Endothelial cell of umbilical vein (primary cell): ENCODE measurements around the gene DNAL1. TPM values are rescaled to one million over a fixed set of nuclear protein-coding genes. Genes with fewer than 3 reads are reported as not detected.

Source experiments
- BruUV-seq: library from RNA; stranded (reverse); fragments of 400-500 nt; replicated peaks from 2 replicates; lab custom pipeline; 2021; lab: Mats Ljungman, UMichigan
- CTCF ChIA-PET: fragments of 300-600, 350-600 bp; sonication (Branson Sonifier 250); formaldehyde crosslinking; loops from one replicate; lab custom pipeline; 2021; ENCODE audit warnings: antibody characterized with exemption, inconsistent platforms; lab: Charles Lee
- POLR2A ChIA-PET: fragments of 300-600, 350-600 bp; sonication (Branson Sonifier 250); formaldehyde crosslinking; loops from one replicate; lab custom pipeline; 2021; ENCODE audit warnings: antibody characterized with exemption, inconsistent platforms; lab: Charles Lee
- DNase-seq: peaks from one replicate; pipeline ENCODE4 v3.0.0-alpha.2; 2011; ENCODE audit warnings: low read depth, low spot score
- FAIRE-seq: peaks from 2 replicates; lab custom pipeline; 2011; peaks lifted over from hg19 to GRCh38; lab: Jason Lieb, UNC
- H2AFZ ChIP-seq: 2 replicates; pipeline ENCODE4 v1.6.0; 2012; ENCODE audit warnings: low read depth, low read length, control low read depth, inconsistent platforms
- H3K27ac ChIP-seq: 2 replicates; pipeline ENCODE4 v1.5.1; 2011; ENCODE audit warnings: low read depth, mild to moderate bottlenecking, control low read depth, low read length, moderate library complexity; ENCODE audit not compliant: insufficient read depth
- H3K27me3 ChIP-seq, 2 experiments: 2 replicates each; pipeline versions ENCODE4 v1.6.0 to v1.6.1; 2011; ENCODE audit warnings: low read length in 2 of 2, mixed read lengths in 1 of 2; ENCODE audit not compliant: control insufficient read depth in 2 of 2, insufficient read depth in 2 of 2
- H3K36me3 ChIP-seq, 2 experiments: 2 replicates in 1 of 2; 3 replicates in 1 of 2; pipeline ENCODE4 v1.5.1; 2011; ENCODE audit warnings: low read length in 2 of 2, mild to moderate bottlenecking in 1 of 2, moderate library complexity in 1 of 2; ENCODE audit not compliant: control insufficient read depth in 2 of 2, insufficient read depth in 2 of 2; ENCODE audit errors: extremely low read depth in 1 of 2
- H3K4me1 ChIP-seq: 3 replicates; pipeline ENCODE4 v1.5.1; 2011; ENCODE audit warnings: mild to moderate bottlenecking, low read length; ENCODE audit not compliant: control insufficient read depth, insufficient read depth; ENCODE audit errors: extremely low read depth
- H3K4me2 ChIP-seq: 2 replicates; pipeline ENCODE4 v1.6.1; 2011; ENCODE audit warnings: low read length, control low read depth, mixed read lengths; ENCODE audit not compliant: insufficient read depth
- H3K4me3 ChIP-seq, 3 experiments: fragments of 200-600 bp in 1 of 3; sonication (generic), shearing (Covaris generic) in 1 of 3; replicated peaks in 1 of 3; 2 replicates each; pipeline ENCODE4 v1.5.1; 2011 to 2016; ENCODE audit warnings: control low read depth in 3 of 3, low read length in 3 of 3, mild to moderate bottlenecking in 2 of 3, inconsistent platforms in 1 of 3, low read depth in 1 of 3, moderate library complexity in 1 of 3; ENCODE audit not compliant: insufficient read depth in 1 of 3
- H3K79me2 ChIP-seq: 2 replicates; pipeline ENCODE4 v1.6.0; 2012; ENCODE audit warnings: low read length, inconsistent platforms; ENCODE audit not compliant: control insufficient read depth, insufficient read depth
- H3K9ac ChIP-seq: replicated peaks from 2 replicates; pipeline ENCODE3; 2011; ENCODE audit warnings: low read length, control low read depth; ENCODE audit not compliant: insufficient read depth; ENCODE audit errors: extremely low read depth
- H3K9me1 ChIP-seq: replicated peaks from 3 replicates; pipeline ENCODE4 v1.6.0; 2011; ENCODE audit warnings: mild to moderate bottlenecking, low read length; ENCODE audit not compliant: control insufficient read depth, insufficient read depth; ENCODE audit errors: extremely low read depth
- H3K9me3 ChIP-seq: replicated peaks from 2 replicates; pipeline ENCODE4 v1.5.1; 2012; ENCODE audit warnings: low read length, inconsistent platforms; ENCODE audit not compliant: control insufficient read depth, insufficient read depth
- H4K20me1 ChIP-seq: replicated peaks from 2 replicates; pipeline ENCODE3; 2011; ENCODE audit warnings: mild to moderate bottlenecking, low read length; ENCODE audit not compliant: control insufficient read depth, insufficient read depth; ENCODE audit errors: extremely low read depth
- CTCF ChIP-seq, 2 donors: IDR thresholded peaks; 1 replicate in 1 of 2; 2 replicates in 1 of 2; pipeline ENCODE4 v1.5.1; 2011; ENCODE audit warnings: low read length in 2 of 2, mild to moderate bottlenecking in 2 of 2, moderate library complexity in 2 of 2, control low read depth in 1 of 2, inconsistent platforms in 1 of 2, low read depth in 1 of 2; ENCODE audit not compliant: insufficient read depth in 1 of 2; ENCODE audit errors: extremely low read depth in 1 of 2
- EZH2 ChIP-seq: IDR thresholded peaks from 2 replicates; pipeline ENCODE4 v1.6.1; 2012; ENCODE audit warnings: borderline replicate concordance, low read depth, mild to moderate bottlenecking, moderate library complexity, low read length, inconsistent platforms; ENCODE audit not compliant: severe bottlenecking
- FOS ChIP-seq: IDR thresholded peaks from 2 replicates; pipeline ENCODE4 v1.6.1; 2011; ENCODE audit warnings: mild to moderate bottlenecking, low read length, moderate library complexity, borderline replicate concordance; ENCODE audit not compliant: insufficient read depth
- GATA2 ChIP-seq: IDR thresholded peaks from 2 replicates; pipeline ENCODE4 v1.7.0; 2011; ENCODE audit warnings: low read depth, mild to moderate bottlenecking, moderate library complexity, mixed read lengths, low read length; ENCODE audit not compliant: insufficient read length, insufficient read depth
- JUN ChIP-seq: IDR thresholded peaks from 2 replicates; pipeline ENCODE4 v1.6.1; 2011; ENCODE audit warnings: borderline replicate concordance, low read depth; ENCODE audit not compliant: insufficient read length, insufficient read depth
- MAX ChIP-seq: IDR thresholded peaks from 2 replicates; pipeline ENCODE4 v1.6.1; 2011; ENCODE audit not compliant: insufficient read depth, insufficient read length
- MYC ChIP-seq: IDR thresholded peaks from one replicate; pipeline ENCODE4 v1.6.1; 2011; ENCODE audit warnings: mild to moderate bottlenecking, low read depth, low read length
- POLR2A ChIP-seq: IDR thresholded peaks from 2 replicates; pipeline ENCODE4 v1.6.1; 2012; ENCODE audit warnings: low read depth, mild to moderate bottlenecking, control low read depth, low read length
- POLR2AphosphoS5 ChIP-seq: IDR thresholded peaks from 2 replicates; pipeline ENCODE4 v1.6.1; 2012; ENCODE audit warnings: low read depth, mild to moderate bottlenecking, control low read depth, low read length, moderate library complexity; ENCODE audit not compliant: insufficient read depth
- dilution Hi-C: fragments of 300-500 bp; cut with MboI; formaldehyde crosslinking; loops from one replicate; pipeline ENCODE4 v1.15.0; 2019; ENCODE audit warnings: low sequenced_read_pairs; ENCODE audit not compliant: extremely low pct_ligation_motif_present
- intact Hi-C: fragments of 100-400 bp; cut with micrococcal nuclease; formaldehyde crosslinking; loops from one replicate; pipeline ENCODE4 v1.10.0; 2022
- polyA plus RNA-seq, 4 experiments: library from polyadenylated mRNA; depleted of rRNA in 3 of 4; stranded (reverse) in 3 of 4; unstranded in 1 of 4; fragments of >200 nt; gene quantifications; 2 replicates each; pipeline versions ENCODE4 v1.2.1 to v1.2.3, GENCODE V29; 2011 to 2012; ENCODE audit warnings: missing spikeins in 1 of 4
- total RNA-seq: library from RNA; stranded (reverse); gene quantifications from 2 replicates; pipeline ENCODE4 v1.2.3, GENCODE V29; 2021

The DNAL1 gene
- total and polyA plus RNA-seq, 2 donors (not counting 3 experiments of a cell fraction or from before 2014, with no cell fraction given) = 2.4 to 15.3 TPM

GRCh38 chr14:73742520-73743238 lies 97.9 kb downstream of the DNAL1 start:
- H3K4me1 ChIP-seq = peaks cover 74% of the 10 kb centered on the region
- H3K9me3 ChIP-seq = no peaks in the 10 kb centered on the region
- DNase-seq (no peak), FAIRE-seq (peak; percentile 72)
- no peaks in the 10 kb centered on the region for H3K9me1 ChIP-seq
- H3K27me3 ChIP-seq = no peaks in the 10 kb centered on the region
- no peak for TF ChIP-seq MYC
- no peak for TF ChIP-seq EZH2
- TF ChIP-seq GATA2 = no peak
- TF ChIP-seq CTCF (IDR thresholded peaks at IDR 0.05; ENCODE audit: extremely low read depth in 1 of 2, insufficient read depth in 1 of 2, low read depth in 1 of 2, low read length in 2 of 2) = no peak
- TF ChIP-seq MAX = no peak
- no peak for TF ChIP-seq POLR2A
- TF ChIP-seq FOS = no peak
- no peak for TF ChIP-seq JUN
- no peak for TF ChIP-seq POLR2AphosphoS5
- intact Hi-C loops (loop anchor here (5.0 kb wide), 1 partner anchor 110 kb away; the partner anchor contains the start of gene PTGR2), dilution Hi-C loops (no loop called here)
- no peaks in the 10 kb centered on the region for H4K20me1 ChIP-seq
- CTCF ChIA-PET = interaction anchor here (1.0 to 8.9 kb wide), 7 partner anchors 10 to 83 kb away, joined by 3 to 91 read pairs (median 20); a partner anchor contains a TSS
- peak overlapping the region; percentile 96 for H3K27ac ChIP-seq
- POLR2A ChIA-PET = interaction anchor here (2.4 to 3.0 kb wide), 2 partner anchors 11 kb away, joined by 13 to 31 read pairs; no protein-coding TSS in a partner anchor
- BruUV-seq = no TSS peak
- peak overlapping the region; percentile 86 for H3K9ac ChIP-seq
- peaks cover 91% of the 10 kb centered on the region for H3K79me2 ChIP-seq
- peak overlapping the region; percentile 6 for H3K4me2 ChIP-seq
- H3K4me3 ChIP-seq = no peak overlapping the region
- H3K36me3 ChIP-seq = peaks cover 5 to 16% of the 10 kb centered on the region in 2 experiments
- H2AFZ ChIP-seq = no peak overlapping the region
